OCI-M2 (cell line): Measurements from ENCODE around the gene METTL6.
"Not testable (repeated sequence)": the region's sequence is repeated elsewhere in the genome, so short reads cannot be mapped to it uniquely, and the experiment has no call there.

Experiments used
- DNase-seq: peaks from one replicate; lab custom pipeline; 2025; ENCODE audit not compliant: unreplicated experiment; lab: John Stamatoyannopoulos, UW

The METTL6 gene, protein sequence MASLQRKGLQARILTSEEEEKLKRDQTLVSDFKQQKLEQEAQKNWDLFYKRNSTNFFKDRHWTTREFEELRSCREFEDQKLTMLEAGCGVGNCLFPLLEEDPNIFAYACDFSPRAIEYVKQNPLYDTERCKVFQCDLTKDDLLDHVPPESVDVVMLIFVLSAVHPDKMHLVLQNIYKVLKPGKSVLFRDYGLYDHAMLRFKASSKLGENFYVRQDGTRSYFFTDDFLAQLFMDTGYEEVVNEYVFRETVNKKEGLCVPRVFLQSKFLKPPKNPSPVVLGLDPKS

DNA sequence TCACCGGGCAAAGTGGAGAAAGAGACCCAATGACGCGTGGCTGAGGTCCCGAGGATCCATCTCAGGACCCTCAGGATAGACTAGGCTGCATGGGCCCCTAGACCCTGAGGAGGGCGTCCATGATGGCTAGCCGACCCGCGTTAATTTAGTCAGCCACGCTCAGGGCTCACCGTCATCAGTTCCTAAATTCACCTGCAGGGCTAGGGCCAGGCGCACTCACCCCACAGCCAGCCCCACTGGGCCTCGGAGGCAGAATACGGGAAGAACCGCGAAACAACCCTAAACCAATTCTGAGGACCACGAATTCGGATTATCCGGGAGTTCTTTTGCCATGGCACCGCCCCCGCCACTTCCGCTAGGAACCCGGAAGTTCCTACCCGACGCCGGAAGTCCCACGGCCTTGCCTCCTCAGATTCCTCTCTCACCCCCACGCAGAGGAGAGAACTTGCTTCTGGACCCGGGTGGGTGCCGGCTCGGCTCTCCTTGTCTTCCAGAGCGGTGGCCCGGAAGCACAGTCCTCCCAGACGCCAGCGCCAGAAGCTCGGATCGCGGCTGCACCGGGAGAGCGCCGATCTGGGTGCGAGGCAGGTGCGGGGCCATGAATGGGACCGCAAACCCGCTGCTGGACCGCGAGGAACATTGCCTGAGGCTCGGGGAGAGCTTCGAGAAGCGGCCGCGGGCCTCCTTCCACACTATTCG is at the start of gene METTL6, which contains the start of gene EAF1:
METTL6 (minus strand) TSS at position 363 of the 699 bp plus-strand sequence. CDS start 1,033 bp downstream, outside the sequence.
EAF1 (plus strand) TSS at position 417 of the 699 bp plus-strand sequence; CDS start at position 599, 182 bp downstream.
- peak; percentile 43 for DNase-seq

DNA sequence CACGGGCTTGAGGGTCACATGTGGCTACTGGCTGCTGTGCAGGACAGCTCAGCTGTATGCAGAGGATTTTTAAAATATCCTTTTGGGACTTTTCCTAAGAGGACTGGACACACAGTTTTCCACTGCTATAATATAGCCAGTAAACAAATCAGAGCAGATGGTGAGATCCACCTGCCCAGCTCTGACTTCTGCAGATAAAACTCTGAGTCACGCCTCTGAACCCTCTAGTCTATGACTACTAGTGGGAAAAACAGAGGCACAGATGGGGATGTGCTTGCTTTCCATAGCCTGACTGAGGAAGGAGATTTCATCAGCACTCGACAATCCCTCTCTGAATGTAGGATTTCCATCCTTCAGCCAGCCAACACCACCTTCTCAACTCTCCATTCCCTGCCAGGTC is 49.0 kb upstream of the METTL6 start:
- no peak for DNase-seq

GRCh38 chr3:15475161-15475560 is 47.8 kb upstream of the METTL6 start:
- DNase-seq = no peak

DNA sequence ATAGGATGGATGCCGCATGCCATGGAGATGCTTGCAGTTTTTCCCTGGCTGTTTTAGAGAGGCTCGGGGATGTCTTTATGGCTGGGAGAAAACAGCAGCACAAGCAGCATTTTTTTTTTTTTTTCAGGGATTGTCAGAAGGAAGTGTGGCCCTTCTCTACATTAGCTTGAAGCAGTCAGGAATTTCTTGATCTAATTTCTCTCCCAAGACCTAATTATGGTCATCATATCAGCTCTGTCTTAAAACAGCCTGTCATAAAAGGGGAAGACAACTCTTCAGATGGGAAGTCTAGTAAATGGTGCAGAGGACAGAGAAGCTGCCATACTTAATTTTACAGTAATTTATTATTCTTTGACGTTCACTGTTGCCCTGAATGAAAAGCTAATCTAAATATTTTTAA is 44.5 kb upstream of the METTL6 start:
- no peak for DNase-seq

DNA sequence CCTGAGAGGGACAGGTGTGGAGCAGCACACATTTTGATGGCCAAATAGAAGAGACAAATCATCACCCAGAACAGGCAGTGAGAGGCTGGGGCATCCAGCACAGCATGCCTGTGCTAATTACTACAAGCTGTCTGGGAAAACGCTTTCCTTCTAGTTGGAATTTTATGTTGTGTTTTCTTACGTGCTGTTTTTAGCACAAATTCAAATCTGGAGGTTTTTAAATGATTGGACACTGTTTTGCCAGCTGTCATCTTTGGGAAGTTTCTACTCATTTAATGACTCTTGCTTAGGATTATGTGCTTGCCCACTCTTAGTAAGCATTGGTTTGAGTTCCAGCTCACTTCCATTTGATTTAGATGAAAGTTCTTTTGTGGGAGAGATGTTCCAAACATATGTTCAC is 43.5 kb upstream of the METTL6 start:
- DNase-seq = no peak

DNA sequence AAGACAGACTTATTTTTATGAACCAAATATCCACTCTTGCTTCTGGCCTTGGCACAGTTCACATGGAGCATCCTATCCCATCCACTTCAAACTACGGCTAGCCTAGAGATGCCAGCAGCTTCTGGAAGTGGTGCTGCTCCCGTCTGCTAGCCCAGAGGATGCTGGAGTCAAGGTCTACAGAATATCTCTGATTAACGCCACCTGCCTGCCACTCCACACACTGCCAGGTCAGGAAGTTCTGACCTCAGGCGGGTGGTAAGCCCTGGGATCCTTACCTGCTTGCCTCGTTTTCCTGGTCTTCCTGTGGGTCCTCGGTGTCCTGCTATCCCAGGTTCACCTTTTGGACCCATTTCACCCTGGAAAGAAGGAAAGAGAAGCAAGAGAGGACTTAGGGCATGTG is 42.9 kb upstream of the METTL6 start:
- no peak for DNase-seq

GRCh38 chr3:15467227-15468181 is 40.2 kb upstream of the METTL6 start:
- no peak for DNase-seq

- DNase-seq = no peak
Measured at GRCh38 chr3:15465876-15466585, 38.7 kb upstream of the METTL6 start.

GRCh38 chr3:15462451-15462850 is 35.1 kb upstream of the METTL6 start:
- DNase-seq = no peak

GRCh38 chr3:15460891-15461531 is 33.7 kb upstream of the METTL6 start:
- no peak for DNase-seq

GRCh38 chr3:15458212-15458780 is 31.0 kb upstream of the METTL6 start:
- DNase-seq = no peak

- not testable (repeated sequence) for DNase-seq
Measured at GRCh38 chr3:15456915-15457314, 29.6 kb upstream of the METTL6 start.

DNA sequence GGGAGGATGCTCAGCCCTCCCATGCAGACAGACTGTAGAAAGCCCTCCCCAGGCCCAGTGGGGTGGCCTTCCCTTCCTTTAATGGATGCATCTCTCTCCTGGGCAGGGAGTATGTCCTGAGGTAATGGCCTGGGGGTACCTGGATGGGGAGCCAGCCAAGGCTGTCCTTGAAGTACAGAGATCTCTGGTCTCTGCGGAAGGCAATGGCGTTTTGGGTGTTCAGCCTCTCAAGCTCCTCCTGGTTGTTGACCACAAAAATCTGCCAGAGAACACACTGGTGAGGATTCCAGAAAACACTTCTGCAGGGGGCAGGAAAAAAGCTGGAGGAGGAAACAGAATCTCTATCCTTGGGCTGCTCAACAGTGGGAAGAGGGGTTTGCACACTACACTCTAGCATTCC is 29.0 kb upstream of the METTL6 start:
- no peak for DNase-seq

GRCh38 chr3:15455756-15456155 is 28.4 kb upstream of the METTL6 start:
- DNase-seq = no peak

DNA sequence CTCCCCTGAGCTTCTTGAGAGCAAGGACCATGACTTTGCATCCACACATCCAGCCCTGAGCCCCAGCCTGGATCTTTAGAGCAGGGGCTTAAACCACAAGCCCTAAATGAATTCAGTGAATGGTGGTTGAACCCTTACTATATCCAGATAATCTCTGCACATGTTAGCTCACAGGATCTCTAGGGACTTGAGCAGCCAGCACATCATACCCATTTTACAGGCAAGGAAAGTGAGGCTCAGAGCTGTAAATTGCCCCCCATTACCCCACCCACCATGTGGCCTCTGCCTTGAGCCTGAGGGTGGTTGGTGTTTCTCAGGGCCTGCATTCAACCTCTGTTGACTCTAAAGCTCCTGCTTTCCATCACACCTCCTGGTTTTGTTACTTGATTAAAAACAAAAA is 27.6 kb upstream of the METTL6 start:
- no peak for DNase-seq

GRCh38 chr3:15453991-15454625 is 26.8 kb upstream of the METTL6 start:
- no peak for DNase-seq

DNA sequence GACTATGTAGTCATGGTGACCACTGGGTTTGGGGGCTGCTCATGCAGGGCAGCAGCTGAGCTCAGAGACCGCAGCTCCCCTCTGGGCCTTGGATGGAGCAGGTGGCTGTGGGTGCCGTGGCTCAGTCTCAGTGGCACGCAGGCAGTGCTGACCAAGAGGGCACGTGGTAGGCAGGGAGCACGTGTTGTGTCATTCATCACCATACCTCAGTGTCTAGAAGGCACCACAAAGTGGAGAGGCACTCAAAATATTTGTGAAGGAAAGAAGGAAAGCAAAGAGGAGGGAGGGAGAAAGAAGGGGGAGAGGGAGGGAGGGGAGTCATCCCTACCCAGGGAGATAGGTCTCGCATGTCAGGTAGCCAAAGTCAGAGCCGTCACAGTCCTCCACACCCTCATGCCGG is 26.2 kb upstream of the METTL6 start:
- DNase-seq = no peak

GRCh38 chr3:15452961-15453360 is 25.6 kb upstream of the METTL6 start:
- no peak for DNase-seq

DNA sequence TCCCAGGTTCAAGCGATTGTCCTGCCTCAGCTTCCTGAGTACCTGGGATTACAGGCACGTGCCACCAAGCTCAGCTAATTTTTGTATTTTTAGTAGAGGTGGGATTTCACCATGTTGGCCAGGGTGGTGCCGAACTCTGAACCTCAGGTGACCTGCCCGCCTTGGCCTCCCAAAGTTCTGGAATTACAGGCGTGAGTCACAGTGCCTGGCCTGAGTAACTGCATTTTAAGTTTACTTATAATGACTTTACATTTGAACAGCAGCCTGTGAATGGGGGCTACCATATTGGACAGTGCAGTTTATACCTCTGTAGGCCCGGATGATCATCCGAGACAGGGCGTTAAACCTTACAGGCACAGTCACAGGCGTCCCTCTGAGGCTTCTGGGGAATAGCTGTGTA is 24.8 kb upstream of the METTL6 start:
- no peak for DNase-seq
